Thoracic aorta (tissue), 2 donors: ENCODE data around the gene FAM131B. TPM values are rescaled to one million over a fixed set of nuclear protein-coding genes. Genes with fewer than 3 reads are reported as not detected.
A peak's percentile ranks its signal among the peaks of the same experiment; 100 is the strongest.

Experiments used
- ATAC-seq: fragments of 150-250 bp; one replicate; pipeline ENCODE4 v1.8.0; 2017; ENCODE audit warnings: low read depth; ENCODE audit not compliant: insufficient number of reproducible peaks, low FRiP score
- DNase-seq: peaks from one replicate; pipeline ENCODE4 v3.0.0-alpha.2; 2020; ENCODE audit warnings: low spot score
- H3K27ac ChIP-seq, 2 donors: fragments of 200-600 bp; sonication (generic); 1 replicate in 1 of 2; 2 replicates in 1 of 2; pipeline ENCODE4 v1.5.1; 2016; ENCODE audit warnings: mild to moderate bottlenecking in 2 of 2, moderate library complexity in 2 of 2
- H3K27me3 ChIP-seq: fragments of 200-600 bp; sonication (generic); replicated peaks from 2 replicates; pipeline ENCODE4 v1.6.0; 2016; ENCODE audit warnings: mild to moderate bottlenecking; ENCODE audit not compliant: insufficient read depth
- H3K36me3 ChIP-seq: fragments of 200-600 bp; sonication (generic); one replicate; pipeline ENCODE4 v1.5.1; 2016
- H3K4me1 ChIP-seq, 2 donors: fragments of 200-600 bp; sonication (generic); 1 replicate in 1 of 2; 2 replicates in 1 of 2; pipeline versions ENCODE4 v1.5.1 to v1.6.0; 2016; ENCODE audit warnings: low read depth in 2 of 2, mild to moderate bottlenecking in 1 of 2; ENCODE audit not compliant: control insufficient read depth in 1 of 2
- H3K4me3 ChIP-seq: fragments of 200-600 bp; sonication (generic); 2 replicates; pipeline ENCODE4 v1.5.1; 2016; ENCODE audit warnings: mild to moderate bottlenecking
- H3K9me3 ChIP-seq: fragments of 200-600 bp; sonication (generic); 2 replicates; pipeline ENCODE4 v1.5.1; 2016
- total RNA-seq, 2 donors: library from RNA; depleted of rRNA; stranded (reverse); fragments of >200 nt; gene quantifications; one replicate each; pipeline versions ENCODE4 v1.1.0 to v1.2.3, GENCODE V29; 2016
- TF ChIP-seq, protein P1 (sequence below): fragments of 200-600 bp; sonication (generic); IDR thresholded peaks from one replicate; pipeline ENCODE4 v1.5.1; 2019; ENCODE audit warnings: antibody characterized with exemption

The FAM131B gene
- total RNA-seq, 2 donors from 2014 or later = 2.3 to 3.3 TPM

GRCh38 chr7:143390104-143390772 lies 27.7 kb upstream of the FAM131B start:
- no peak for DNase-seq
- peaks cover 21% of the 10 kb centered on the region for H3K36me3 ChIP-seq

DNA sequence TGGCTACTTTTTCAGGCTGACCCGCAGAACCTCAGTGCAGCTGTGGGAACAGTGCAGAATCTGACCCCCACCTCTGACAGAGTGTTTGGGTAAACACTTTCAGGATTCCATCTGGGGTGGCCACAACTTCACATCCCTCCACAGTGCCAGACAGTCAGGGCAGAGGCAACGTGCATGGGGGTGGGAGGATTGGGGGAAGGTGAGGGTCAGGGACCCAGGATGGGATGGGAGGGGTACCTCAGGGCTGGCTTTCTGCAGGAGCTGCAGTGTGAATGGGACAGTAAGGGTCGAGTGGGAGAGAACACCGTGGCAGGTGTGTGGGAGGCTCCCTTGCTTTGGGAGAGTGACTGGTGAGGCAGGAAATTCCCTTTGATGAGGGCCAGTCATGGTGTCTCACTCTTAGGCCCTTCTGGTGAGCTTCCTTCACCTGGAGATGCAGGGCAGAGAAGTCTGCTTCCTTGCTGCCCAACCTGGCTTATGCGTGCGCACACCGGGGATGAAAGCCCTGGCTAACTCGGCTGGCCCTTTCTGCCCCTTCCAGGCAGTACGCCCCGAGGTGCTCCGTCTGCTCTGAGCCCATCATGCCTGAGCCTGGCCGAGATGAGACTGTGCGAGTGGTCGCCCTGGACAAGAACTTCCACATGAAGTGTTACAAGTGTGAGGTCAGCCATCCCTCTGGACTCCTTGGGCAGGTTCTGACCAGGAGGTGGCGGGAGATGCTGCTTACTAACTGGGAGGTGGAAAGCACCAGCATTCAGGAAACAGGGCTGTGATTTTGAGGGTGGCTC lies 27.0 kb upstream of the FAM131B start:
- DNase-seq = no peak
- TF ChIP-seq, protein P1, sequence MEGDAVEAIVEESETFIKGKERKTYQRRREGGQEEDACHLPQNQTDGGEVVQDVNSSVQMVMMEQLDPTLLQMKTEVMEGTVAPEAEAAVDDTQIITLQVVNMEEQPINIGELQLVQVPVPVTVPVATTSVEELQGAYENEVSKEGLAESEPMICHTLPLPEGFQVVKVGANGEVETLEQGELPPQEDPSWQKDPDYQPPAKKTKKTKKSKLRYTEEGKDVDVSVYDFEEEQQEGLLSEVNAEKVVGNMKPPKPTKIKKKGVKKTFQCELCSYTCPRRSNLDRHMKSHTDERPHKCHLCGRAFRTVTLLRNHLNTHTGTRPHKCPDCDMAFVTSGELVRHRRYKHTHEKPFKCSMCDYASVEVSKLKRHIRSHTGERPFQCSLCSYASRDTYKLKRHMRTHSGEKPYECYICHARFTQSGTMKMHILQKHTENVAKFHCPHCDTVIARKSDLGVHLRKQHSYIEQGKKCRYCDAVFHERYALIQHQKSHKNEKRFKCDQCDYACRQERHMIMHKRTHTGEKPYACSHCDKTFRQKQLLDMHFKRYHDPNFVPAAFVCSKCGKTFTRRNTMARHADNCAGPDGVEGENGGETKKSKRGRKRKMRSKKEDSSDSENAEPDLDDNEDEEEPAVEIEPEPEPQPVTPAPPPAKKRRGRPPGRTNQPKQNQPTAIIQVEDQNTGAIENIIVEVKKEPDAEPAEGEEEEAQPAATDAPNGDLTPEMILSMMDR = no peak
- Histone ChIP-seq H3K4me3 (no peak overlapping the region), H3K9me3 (no peaks in the 10 kb centered on the region), H3K27ac (peak overlapping the region; percentile 41 to 100), H3K36me3 (peaks cover 21% of the 10 kb centered on the region), H3K27me3 (no peaks in the 10 kb centered on the region), H3K4me1 (peaks cover 51 to 95% of the 10 kb centered on the region in 2 donors)
- ATAC-seq = no peak

More at GRCh38 chr7:143390104-143390772, 27.7 kb upstream of the FAM131B start:
- no peak for ATAC-seq
- no peaks in the 10 kb centered on the region for H3K27me3 ChIP-seq
- peak overlapping the region; percentile 98 to 100 for H3K27ac ChIP-seq
- no peaks in the 10 kb centered on the region for H3K9me3 ChIP-seq
- peaks cover 46 to 95% of the 10 kb centered on the region in 2 donors for H3K4me1 ChIP-seq
- no peak overlapping the region for H3K4me3 ChIP-seq
- TF ChIP-seq, protein P1 = no peak

DNA sequence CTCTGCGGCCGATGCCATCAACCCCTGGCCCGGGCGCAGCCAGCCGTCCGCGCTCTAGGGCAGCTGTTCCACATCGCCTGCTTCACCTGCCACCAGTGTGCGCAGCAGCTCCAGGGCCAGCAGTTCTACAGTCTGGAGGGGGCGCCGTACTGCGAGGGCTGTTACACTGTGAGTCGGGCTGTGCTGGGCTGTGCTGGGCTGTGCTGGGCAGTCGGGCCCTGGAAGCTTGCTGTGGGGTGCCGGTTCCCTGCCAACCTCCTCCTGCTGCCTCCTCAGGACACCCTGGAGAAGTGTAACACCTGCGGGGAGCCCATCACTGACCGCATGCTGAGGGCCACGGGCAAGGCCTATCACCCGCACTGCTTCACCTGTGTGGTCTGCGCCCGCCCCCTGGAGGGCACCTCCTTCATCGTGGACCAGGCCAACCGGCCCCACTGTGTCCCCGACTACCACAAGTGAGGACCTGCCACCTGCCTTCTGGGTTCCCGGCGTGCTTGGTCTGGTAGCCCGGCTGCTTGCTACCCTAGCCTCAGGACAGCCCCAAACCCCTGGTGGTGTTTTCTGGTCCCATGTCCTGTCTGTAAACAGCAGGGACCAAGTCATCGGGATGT lies 26.1 kb upstream of the FAM131B start:
- Histone ChIP-seq H3K9me3 (no peaks in the 10 kb centered on the region), H3K4me1 (peaks cover 53 to 98% of the 10 kb centered on the region in 2 donors), H3K27me3 (no peaks in the 10 kb centered on the region), H3K4me3 (no peak overlapping the region), H3K27ac (peak overlapping the region; percentile 41 to 100), H3K36me3 (peaks cover 21% of the 10 kb centered on the region)
- ATAC-seq (no peak), DNase-seq (no peak)
- TF ChIP-seq, protein P1 = no peak

- TF ChIP-seq, protein P1 = no peak
- Histone ChIP-seq H3K27ac (peak overlapping the region; percentile 41 to 100), H3K36me3 (peaks cover 21% of the 10 kb centered on the region), H3K27me3 (no peaks in the 10 kb centered on the region), H3K9me3 (no peaks in the 10 kb centered on the region), H3K4me1 (peaks cover 53 to 98% of the 10 kb centered on the region in 2 donors), H3K4me3 (peak overlapping the region; percentile 100)
- ATAC-seq (no peak), DNase-seq (no peak)
Measured at GRCh38 chr7:143388051-143388450, 25.5 kb upstream of the FAM131B start.
